C4-2B (cell line): Measurements from ENCODE around the gene CZIB.

Source experiments
- CTCF ChIP-seq: fragments of 450-650 bp; conservative IDR thresholded peaks from 2 replicates; pipeline ENCODE4 v1.5.1; 2017; ENCODE audit warnings: mild to moderate bottlenecking
- ZFX ChIP-seq: fragments of 450-650 bp; IDR thresholded peaks from 2 replicates; pipeline ENCODE4 v1.6.1; 2017

GRCh38 chr1:53176452-53177208, 43.8 kb downstream of the CZIB start:
- TF ChIP-seq CTCF, result peak; percentile 91
- TF ChIP-seq ZFX, result no peak
